Suprapubic skin (tissue), 4 donors: ENCODE data around the gene GALNT7. TPM values are rescaled to one million over a fixed set of nuclear protein-coding genes. Genes with fewer than 3 reads are reported as not detected.
"Not testable (repeated sequence)": the region's sequence is repeated elsewhere in the genome, so short reads cannot be mapped to it uniquely, and the experiment has no call there.

Experiments used
- DNase-seq, 2 donors: peaks; one replicate each; pipeline ENCODE4 v3.0.0-alpha.2; 2019; ENCODE audit warnings: low spot score in 2 of 2
- H3K27ac ChIP-seq: fragments of 200-600 bp; sonication (generic); one replicate; pipeline ENCODE4 v1.5.1; 2019
- H3K27me3 ChIP-seq: fragments of 200-600 bp; sonication (generic); one replicate; pipeline ENCODE4 v1.5.1; 2019
- H3K36me3 ChIP-seq: fragments of 200-600 bp; sonication (generic); one replicate; pipeline ENCODE4 v1.5.1; 2019
- H3K4me1 ChIP-seq: fragments of 200-600 bp; sonication (generic); one replicate; pipeline ENCODE4 v1.5.1; 2019
- H3K4me3 ChIP-seq: fragments of 200-600 bp; sonication (generic); one replicate; pipeline ENCODE4 v1.5.1; 2019; ENCODE audit warnings: mild to moderate bottlenecking
- H3K9me3 ChIP-seq: fragments of 200-600 bp; sonication (generic); one replicate; pipeline ENCODE4 v1.5.1; 2019
- EP300 ChIP-seq: sonication (generic); formaldehyde crosslinking; IDR thresholded peaks from one replicate; pipeline ENCODE4 v1.6.1; 2017; ENCODE audit warnings: antibody characterized with exemption
- POLR2A ChIP-seq, 2 donors: fragments of 450-650 bp; IDR thresholded peaks; one replicate each; pipeline ENCODE4 v1.6.1; 2017; ENCODE audit warnings: antibody characterized with exemption in 2 of 2, mild to moderate bottlenecking in 2 of 2, moderate library complexity in 2 of 2
- POLR2AphosphoS5 ChIP-seq, 3 donors: sonication (generic); formaldehyde crosslinking; IDR thresholded peaks; one replicate each; pipeline ENCODE4 v1.6.1; 2017; ENCODE audit warnings: antibody characterized with exemption in 3 of 3
- WGBS: methylation state at CpG from one replicate; pipeline ENCODE4 v1.1.5; 2018; 5-methylcytosine and 5-hydroxymethylcytosine counted together
- total RNA-seq, 4 donors: library from RNA; depleted of rRNA; stranded (reverse); fragments of >200 nt; gene quantifications; one replicate each; pipeline ENCODE4 v1.1.0, GENCODE V29; 2016
- TF ChIP-seq, protein P1 (sequence below), 2 donors: fragments of 200-600 bp in 1 of 2; fragments of 450-650 bp in 1 of 2; sonication (generic) in 1 of 2; IDR thresholded peaks; one replicate each; pipeline ENCODE4 v1.5.1; 2016 to 2019; ENCODE audit warnings: antibody characterized with exemption in 2 of 2, mild to moderate bottlenecking in 1 of 2, moderate library complexity in 1 of 2

The GALNT7 gene
- total RNA-seq, 4 donors from 2014 or later, result 7.9 to 13.4 (median 9.5) TPM

DNA sequence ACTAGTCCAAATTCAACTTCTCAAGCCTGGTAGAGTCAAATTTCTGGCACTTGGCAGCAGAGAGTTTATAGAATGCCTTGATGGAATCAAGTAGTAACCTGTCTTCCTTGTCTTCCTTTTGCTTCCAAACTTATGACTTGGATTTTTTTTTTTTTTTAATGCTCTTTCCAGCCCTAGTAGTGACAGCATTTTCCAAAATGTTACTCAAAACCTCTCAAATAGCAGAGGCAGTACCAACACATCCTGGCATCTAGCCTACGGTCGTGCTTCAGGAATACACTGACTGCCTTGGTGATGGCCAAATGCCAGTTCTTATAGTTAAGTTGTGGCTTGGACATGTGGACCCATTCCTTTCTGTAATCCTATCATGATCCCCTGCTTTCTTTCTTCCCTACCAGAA, 46.0 kb downstream of the GALNT7 start:
- 36% methylated on average over 2 of the region's 2 CpGs for WGBS
- H3K4me3 ChIP-seq, result no peak overlapping the region
- no peak for TF ChIP-seq POLR2A (IDR thresholded peaks at IDR 0.05)
- no peak for TF ChIP-seq POLR2AphosphoS5 (IDR thresholded peaks at IDR 0.05)
- TF ChIP-seq, protein P1, sequence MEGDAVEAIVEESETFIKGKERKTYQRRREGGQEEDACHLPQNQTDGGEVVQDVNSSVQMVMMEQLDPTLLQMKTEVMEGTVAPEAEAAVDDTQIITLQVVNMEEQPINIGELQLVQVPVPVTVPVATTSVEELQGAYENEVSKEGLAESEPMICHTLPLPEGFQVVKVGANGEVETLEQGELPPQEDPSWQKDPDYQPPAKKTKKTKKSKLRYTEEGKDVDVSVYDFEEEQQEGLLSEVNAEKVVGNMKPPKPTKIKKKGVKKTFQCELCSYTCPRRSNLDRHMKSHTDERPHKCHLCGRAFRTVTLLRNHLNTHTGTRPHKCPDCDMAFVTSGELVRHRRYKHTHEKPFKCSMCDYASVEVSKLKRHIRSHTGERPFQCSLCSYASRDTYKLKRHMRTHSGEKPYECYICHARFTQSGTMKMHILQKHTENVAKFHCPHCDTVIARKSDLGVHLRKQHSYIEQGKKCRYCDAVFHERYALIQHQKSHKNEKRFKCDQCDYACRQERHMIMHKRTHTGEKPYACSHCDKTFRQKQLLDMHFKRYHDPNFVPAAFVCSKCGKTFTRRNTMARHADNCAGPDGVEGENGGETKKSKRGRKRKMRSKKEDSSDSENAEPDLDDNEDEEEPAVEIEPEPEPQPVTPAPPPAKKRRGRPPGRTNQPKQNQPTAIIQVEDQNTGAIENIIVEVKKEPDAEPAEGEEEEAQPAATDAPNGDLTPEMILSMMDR (IDR thresholded peaks at IDR 0.05), result no peak
- no peak for TF ChIP-seq EP300
- H3K27me3 ChIP-seq, result no peaks in the 10 kb centered on the region
- H3K27ac ChIP-seq, result no peak overlapping the region
- H3K9me3 ChIP-seq, result no peaks in the 10 kb centered on the region
- DNase-seq, result no peak
- peaks cover 14% of the 10 kb centered on the region for H3K4me1 ChIP-seq
- no peaks in the 10 kb centered on the region for H3K36me3 ChIP-seq

DNA sequence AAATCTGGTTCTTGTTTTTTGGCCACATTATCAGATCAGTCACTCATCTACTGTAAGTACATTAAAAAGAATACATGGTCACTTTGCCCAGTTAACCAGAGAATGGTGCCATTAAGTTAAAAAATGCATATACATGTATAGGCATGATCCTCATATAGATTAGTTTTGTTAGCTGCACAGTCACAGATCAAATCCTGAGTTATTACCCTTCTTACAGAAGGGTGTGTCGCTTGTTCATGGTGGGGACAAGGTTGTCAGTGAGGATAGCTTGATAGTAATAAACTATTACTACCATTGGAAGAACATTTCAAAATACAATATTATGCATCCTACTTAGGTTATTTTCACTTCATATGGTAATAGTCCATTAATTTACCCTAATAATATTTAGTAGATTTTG, 48.5 kb downstream of the GALNT7 start:
- Histone ChIP-seq H3K9me3 (no peaks in the 10 kb centered on the region), H3K36me3 (no peaks in the 10 kb centered on the region), H3K27me3 (no peaks in the 10 kb centered on the region), H3K4me1 (peaks cover 11% of the 10 kb centered on the region), H3K4me3 (no peak overlapping the region), H3K27ac (no peak overlapping the region)
- no peak for DNase-seq
- WGBS, result 100% methylated on average over 1 of the region's 1 CpG
- TF ChIP-seq, protein P1 (IDR thresholded peaks at IDR 0.05), result no peak
- TF ChIP-seq POLR2AphosphoS5 (IDR thresholded peaks at IDR 0.05) (no peak), EP300 (no peak), POLR2A (IDR thresholded peaks at IDR 0.05) (no peak)

DNA sequence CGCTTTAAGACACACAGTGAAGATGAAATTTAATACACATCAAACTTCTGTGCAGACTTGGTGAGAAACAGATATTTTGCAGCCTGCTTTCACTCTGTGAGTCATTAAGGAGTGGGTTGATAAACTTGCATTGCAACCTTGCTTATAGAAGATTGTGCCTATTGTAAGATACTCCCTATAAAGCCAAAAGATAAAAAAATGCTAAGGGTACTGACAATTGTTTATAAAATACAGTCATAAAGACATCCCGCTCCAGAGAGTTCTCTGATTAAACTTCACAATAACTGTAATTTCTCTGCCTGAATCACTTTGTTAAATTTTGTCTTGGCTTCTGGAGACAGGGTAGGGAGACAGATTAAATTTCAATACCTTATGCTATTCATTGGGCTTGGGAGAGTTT, 49.1 kb downstream of the GALNT7 start:
- Histone ChIP-seq H3K27me3 (no peaks in the 10 kb centered on the region), H3K36me3 (no peaks in the 10 kb centered on the region), H3K9me3 (no peaks in the 10 kb centered on the region), H3K27ac (no peak overlapping the region), H3K4me3 (no peak overlapping the region), H3K4me1 (peaks cover 11% of the 10 kb centered on the region)
- WGBS, result 89% methylated on average over 2 of the region's 2 CpGs
- no peak for DNase-seq
- TF ChIP-seq EP300 (no peak), POLR2A (IDR thresholded peaks at IDR 0.05) (no peak), POLR2AphosphoS5 (IDR thresholded peaks at IDR 0.05) (no peak)
- TF ChIP-seq, protein P1 (IDR thresholded peaks at IDR 0.05), result no peak

DNA sequence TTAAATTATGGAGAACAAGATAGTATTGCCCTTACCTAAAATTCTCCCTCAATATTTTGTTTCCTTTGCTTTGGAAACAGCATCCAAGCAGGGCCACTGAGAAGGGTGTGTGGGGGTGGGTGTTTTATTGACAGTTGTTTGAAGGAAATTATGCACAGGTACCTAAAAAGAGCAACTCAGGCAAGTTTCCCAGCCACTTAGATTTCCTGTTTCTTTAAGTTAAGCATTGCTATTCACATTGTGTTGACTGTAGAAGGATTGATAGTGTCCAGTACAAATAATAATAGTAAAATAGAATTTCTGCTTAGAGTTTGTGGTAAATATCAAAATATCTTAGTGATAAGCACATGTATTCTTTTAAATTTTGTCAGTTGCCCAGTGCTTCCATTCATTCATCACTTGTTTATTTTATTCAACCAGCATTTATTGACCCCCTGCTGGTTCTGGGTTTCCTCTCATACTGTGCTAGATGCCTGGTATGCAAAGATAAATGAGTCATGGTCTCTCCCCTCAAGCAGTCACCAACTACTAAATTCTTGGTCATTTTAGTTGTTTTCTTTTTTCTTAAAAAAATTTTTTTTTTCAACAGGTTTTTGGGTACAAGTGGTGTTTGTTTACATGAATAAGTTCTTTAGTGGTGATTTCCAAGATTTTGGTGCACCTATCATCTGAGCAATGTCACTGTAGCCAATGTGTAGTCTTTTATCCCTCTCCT, 50.0 kb downstream of the GALNT7 start:
- Histone ChIP-seq H3K27me3 (no peaks in the 10 kb centered on the region), H3K4me1 (peaks cover 11% of the 10 kb centered on the region), H3K9me3 (no peaks in the 10 kb centered on the region), H3K27ac (no peak overlapping the region), H3K36me3 (no peaks in the 10 kb centered on the region), H3K4me3 (no peak overlapping the region)
- DNase-seq, result no peak
- TF ChIP-seq, protein P1 (IDR thresholded peaks at IDR 0.05), result no peak
- no peak for TF ChIP-seq EP300

DNA sequence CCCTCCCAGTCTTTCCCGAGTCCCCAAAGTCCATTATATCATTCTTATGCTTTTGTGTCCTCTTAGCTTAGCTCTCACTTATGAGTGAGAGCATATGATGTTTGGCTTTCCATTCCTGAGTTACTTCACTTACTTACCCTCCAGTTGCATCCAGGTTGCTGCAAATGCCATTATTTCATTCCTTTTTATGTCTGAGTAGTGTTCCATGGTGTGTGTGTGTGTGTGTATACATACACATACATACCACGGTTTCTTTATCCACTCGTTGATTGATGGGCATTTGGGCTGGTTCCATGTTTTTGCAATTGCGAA, 50.5 kb downstream of the GALNT7 start:
- peaks cover 11% of the 10 kb centered on the region for H3K4me1 ChIP-seq
- H3K27ac ChIP-seq, H3K36me3 ChIP-seq, H3K9me3 ChIP-seq, DNase-seq, H3K4me3 ChIP-seq, H3K27me3 ChIP-seq: not testable (repeated sequence)
- WGBS, result 91% methylated on average over 4 of the region's 4 CpGs

DNA sequence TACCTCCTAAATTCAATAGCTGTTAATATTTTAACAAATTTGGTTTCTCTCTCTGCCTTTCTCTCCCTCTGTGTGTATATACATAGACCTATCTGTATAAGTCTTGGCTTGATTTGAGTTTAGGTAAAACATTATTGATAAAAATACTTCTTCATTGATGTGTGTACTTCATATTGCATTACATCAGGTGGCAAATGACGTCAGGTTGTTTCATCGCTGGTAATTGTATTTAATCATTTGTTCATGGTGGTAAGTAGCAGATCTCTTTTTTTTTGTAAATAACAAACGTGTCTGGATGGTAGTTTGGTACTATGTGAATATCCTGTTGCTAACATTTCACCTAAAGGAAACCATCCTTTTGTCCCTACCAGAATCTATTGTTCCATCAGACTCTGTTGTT, 55.1 kb downstream of the GALNT7 start:
- 83% methylated on average over 3 of the region's 3 CpGs for WGBS
- Histone ChIP-seq H3K4me1 (no peaks in the 10 kb centered on the region), H3K36me3 (no peaks in the 10 kb centered on the region), H3K27ac (no peak overlapping the region), H3K4me3 (no peak overlapping the region), H3K27me3 (no peaks in the 10 kb centered on the region), H3K9me3 (no peaks in the 10 kb centered on the region)
- DNase-seq, result no peak
- TF ChIP-seq EP300 (no peak), POLR2A (IDR thresholded peaks at IDR 0.05) (no peak), POLR2AphosphoS5 (IDR thresholded peaks at IDR 0.05) (no peak)
- TF ChIP-seq, protein P1 (IDR thresholded peaks at IDR 0.05), result no peak
